PC-3 (cell line): ENCODE measurements around the gene NFYA.

Source experiments
- EZH2 ChIP-seq: fragments of 300-600 bp; sonication (generic); IDR thresholded peaks from one replicate; pipeline ENCODE4 v1.6.1; 2017; ENCODE audit warnings: antibody characterized with exemption, mild to moderate bottlenecking, low read length; ENCODE audit not compliant: unreplicated experiment
- EZH2phosphoT487 ChIP-seq: fragments of 300-600 bp; sonication (generic); IDR thresholded peaks from 2 replicates; pipeline ENCODE4 v1.6.1; 2018; ENCODE audit warnings: mild to moderate bottlenecking, antibody characterized with exemption, low read length, borderline replicate concordance

DNA sequence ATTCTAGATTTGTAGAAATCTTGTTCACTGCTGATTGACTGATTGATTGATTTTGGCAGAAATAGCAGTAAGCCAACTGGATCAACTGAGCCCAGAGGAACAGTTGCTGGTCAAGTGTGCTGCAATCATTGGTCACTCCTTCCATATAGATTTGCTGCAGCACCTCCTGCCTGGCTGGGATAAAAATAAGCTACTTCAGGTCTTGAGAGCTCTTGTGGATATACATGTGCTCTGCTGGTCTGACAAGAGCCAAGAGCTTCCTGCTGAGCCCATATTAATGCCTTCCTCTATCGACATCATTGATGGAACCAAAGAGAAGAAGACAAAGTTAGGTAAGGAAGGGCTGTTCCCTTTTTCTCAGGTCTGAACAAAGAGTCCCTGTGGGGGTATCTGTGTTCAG is 50.1 kb downstream of the NFYA start:
- TF ChIP-seq EZH2phosphoT487 (no peak), EZH2 (no peak)
